Fibroblast of villous mesenchyme (primary cell): Measurements from ENCODE around the gene TPBGL. TPM values are rescaled to one million over a fixed set of nuclear protein-coding genes. Genes with fewer than 3 reads are reported as not detected.

Experiments used
- DNase-seq: peaks from one replicate; pipeline ENCODE4 v3.0.0-alpha.2; 2010; ENCODE audit warnings: low read depth
- H3K4me3 ChIP-seq: 2 replicates; pipeline ENCODE4 v1.5.1; 2011; ENCODE audit warnings: low read depth, mild to moderate bottlenecking, low read length
- total RNA-seq: library from RNA; depleted of rRNA; stranded (reverse); fragments of >200 nt; gene quantifications from 2 replicates; pipeline ENCODE4 v1.2.3, GENCODE V29; 2012
- TF ChIP-seq, protein P1 (sequence below): IDR thresholded peaks from 2 replicates; pipeline ENCODE4 v1.5.1; 2012; ENCODE audit warnings: low read depth, mild to moderate bottlenecking, low read length; ENCODE audit not compliant: insufficient read depth

The TPBGL gene
- total RNA-seq, result not detected in 2 replicates

- H3K4me3 ChIP-seq, result peak within 1 kb of the TSS; percentile 32
- no peak for DNase-seq
- TF ChIP-seq, protein P1, sequence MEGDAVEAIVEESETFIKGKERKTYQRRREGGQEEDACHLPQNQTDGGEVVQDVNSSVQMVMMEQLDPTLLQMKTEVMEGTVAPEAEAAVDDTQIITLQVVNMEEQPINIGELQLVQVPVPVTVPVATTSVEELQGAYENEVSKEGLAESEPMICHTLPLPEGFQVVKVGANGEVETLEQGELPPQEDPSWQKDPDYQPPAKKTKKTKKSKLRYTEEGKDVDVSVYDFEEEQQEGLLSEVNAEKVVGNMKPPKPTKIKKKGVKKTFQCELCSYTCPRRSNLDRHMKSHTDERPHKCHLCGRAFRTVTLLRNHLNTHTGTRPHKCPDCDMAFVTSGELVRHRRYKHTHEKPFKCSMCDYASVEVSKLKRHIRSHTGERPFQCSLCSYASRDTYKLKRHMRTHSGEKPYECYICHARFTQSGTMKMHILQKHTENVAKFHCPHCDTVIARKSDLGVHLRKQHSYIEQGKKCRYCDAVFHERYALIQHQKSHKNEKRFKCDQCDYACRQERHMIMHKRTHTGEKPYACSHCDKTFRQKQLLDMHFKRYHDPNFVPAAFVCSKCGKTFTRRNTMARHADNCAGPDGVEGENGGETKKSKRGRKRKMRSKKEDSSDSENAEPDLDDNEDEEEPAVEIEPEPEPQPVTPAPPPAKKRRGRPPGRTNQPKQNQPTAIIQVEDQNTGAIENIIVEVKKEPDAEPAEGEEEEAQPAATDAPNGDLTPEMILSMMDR, result no peak
These were observed at the start of gene TPBGL for GRCh38 chr11:75240311-75241035. TPBGL (plus strand) TSS chr11:75240774; CDS start chr11:75241050, 276 bp downstream.

- H3K4me3 ChIP-seq, result no peak overlapping the region
- TF ChIP-seq, protein P1, result no peak
- DNase-seq, result no peak
These were observed 49.2 kb upstream of the TPBGL start for GRCh38 chr11:75191330-75191717.

DNA sequence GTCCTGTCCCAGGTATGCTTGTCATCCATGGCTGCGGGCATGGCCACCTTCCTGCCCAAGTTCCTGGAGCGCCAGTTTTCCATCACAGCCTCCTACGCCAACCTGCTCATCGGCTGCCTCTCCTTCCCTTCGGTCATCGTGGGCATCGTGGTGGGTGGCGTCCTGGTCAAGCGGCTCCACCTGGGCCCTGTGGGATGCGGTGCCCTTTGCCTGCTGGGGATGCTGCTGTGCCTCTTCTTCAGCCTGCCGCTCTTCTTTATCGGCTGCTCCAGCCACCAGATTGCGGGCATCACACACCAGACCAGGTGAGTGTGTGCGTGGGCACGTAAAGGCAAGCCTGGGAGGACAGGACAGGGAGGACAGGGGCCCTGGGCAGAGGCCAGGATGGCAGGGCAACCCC is 47.3 kb upstream of the TPBGL start:
- DNase-seq, result no peak
- TF ChIP-seq, protein P1, result no peak

DNA sequence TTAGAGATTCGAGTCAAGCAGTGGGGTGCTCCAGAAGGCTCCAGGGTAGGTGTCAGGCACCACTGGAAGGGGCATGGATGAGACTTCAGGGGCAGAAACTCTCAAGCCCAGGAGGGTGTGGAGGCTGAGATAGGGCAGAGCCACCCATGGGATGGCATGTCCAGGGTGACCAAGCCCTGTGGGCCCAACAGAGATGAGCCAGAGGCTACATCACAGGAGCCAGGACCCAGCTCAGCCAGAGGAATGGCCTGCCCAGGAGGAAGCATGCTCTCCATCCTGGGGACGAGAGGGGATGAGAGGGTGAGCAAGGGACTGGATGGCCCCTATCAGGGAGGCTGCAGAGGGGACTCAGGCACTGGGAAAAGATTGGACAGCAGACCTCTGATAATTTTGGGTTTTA is 46.9 kb upstream of the TPBGL start:
- DNase-seq, result no peak
- TF ChIP-seq, protein P1, result no peak
- H3K4me3 ChIP-seq, result no peak overlapping the region

More for the DNA sequence above, 47.3 kb upstream of the TPBGL start:
- H3K4me3 ChIP-seq, result no peak overlapping the region

- DNase-seq, result no peak
- TF ChIP-seq, protein P1, result no peak
- no peak overlapping the region for H3K4me3 ChIP-seq
These were observed 46.4 kb upstream of the TPBGL start for GRCh38 chr11:75194147-75194546.

DNA sequence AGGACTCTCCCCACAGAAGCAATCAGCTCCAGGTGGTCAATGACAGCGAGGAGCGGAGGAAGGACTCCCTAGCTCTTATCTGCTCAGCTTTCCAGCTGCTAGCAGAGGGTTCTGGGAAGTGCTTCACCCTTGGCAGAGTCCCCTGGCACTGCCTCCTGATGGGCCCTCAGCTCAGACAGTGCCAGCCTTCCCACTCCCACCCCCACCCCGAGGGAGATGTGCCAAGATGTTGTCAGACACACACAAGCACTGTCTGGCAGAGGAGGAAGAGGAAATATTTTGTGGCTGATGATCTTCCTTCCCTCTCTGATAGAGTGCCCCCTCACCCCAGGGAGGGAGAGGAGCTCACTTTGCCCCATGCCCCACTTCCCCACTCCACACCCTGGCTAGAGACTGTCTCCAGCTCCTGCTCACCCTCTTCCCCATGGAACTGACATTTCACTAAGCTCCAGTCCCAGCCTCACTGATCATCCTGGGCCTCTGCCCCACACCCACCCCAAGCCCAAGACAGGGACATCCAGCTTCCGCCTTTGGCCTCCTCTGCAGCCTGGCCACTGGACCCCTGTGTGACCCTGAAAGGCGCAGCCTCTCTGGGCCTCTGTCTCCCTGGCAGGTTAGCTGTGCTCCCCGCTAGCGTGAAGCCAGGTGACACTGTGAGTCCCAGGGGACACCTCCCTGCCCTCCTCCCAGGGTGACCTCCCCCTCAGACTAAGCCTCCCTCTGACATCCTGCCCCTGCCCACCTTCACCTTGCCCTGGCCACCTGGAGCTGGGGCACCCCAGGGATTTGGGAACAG is 45.2 kb upstream of the TPBGL start:
- H3K4me3 ChIP-seq, result no peak overlapping the region
- TF ChIP-seq, protein P1, result no peak
- no peak for DNase-seq
